H1 (cell line): ENCODE measurements around the gene KIAA1614. TPM values are rescaled to one million over a fixed set of nuclear protein-coding genes. Genes with fewer than 3 reads are reported as not detected.

Source experiments
- CTCF ChIA-PET: fragments of 300-600 bp; sonication (Branson Sonifier 250); formaldehyde crosslinking; loops from one replicate; lab custom pipeline; 2021; ENCODE audit not compliant: partially characterized antibody; lab: Charles Lee
- POLR2A ChIA-PET: fragments of 300-600 bp; sonication (Branson Sonifier 250); formaldehyde crosslinking; loops from one replicate; lab custom pipeline; 2021; ENCODE audit warnings: inconsistent platforms; ENCODE audit not compliant: partially characterized antibody; lab: Charles Lee
- DNase-seq, 2 experiments: peaks; one replicate each; pipeline versions ENCODE4 v3.0.0 to v3.0.0-alpha.2; 2010 to 2022; ENCODE audit warnings: low spot score in 2 of 2, low read depth in 1 of 2, mixed read lengths in 1 of 2
- FAIRE-seq: peaks from 2 replicates; lab custom pipeline; 2011; peaks lifted over from hg19 to GRCh38; lab: Jason Lieb, UNC
- H2AFZ ChIP-seq: 2 replicates; pipeline ENCODE4 v1.8.1; 2012; ENCODE audit warnings: low read length, inconsistent platforms
- H2AK5ac ChIP-seq: 2 replicates; pipeline ENCODE4 v1.6.1; 2013; ENCODE audit warnings: low read depth, low read length
- H2BK120ac ChIP-seq: replicated peaks from 2 replicates; pipeline ENCODE3; 2013; ENCODE audit warnings: low read depth, low read length, inconsistent platforms
- H2BK12ac ChIP-seq: 2 replicates; pipeline ENCODE4 v1.6.1; 2013; ENCODE audit warnings: low read depth, low read length
- H2BK15ac ChIP-seq: 2 replicates; pipeline ENCODE4 v1.6.1; 2013; ENCODE audit warnings: low read length
- H2BK20ac ChIP-seq: 2 replicates; pipeline ENCODE4 v1.6.1; 2013; ENCODE audit warnings: low read length
- H2BK5ac ChIP-seq: 2 replicates; pipeline ENCODE4 v1.6.1; 2013; ENCODE audit warnings: low read depth, low read length
- H3K14ac ChIP-seq: 2 replicates; pipeline ENCODE4 v1.6.1; 2013; ENCODE audit warnings: inconsistent platforms; ENCODE audit not compliant: insufficient read length
- H3K18ac ChIP-seq: 2 replicates; pipeline ENCODE4 v1.6.1; 2013; ENCODE audit warnings: low read length; ENCODE audit errors: extremely low read depth
- H3K23ac ChIP-seq: 2 replicates; pipeline ENCODE4 v1.6.1; 2013; ENCODE audit warnings: inconsistent platforms; ENCODE audit not compliant: insufficient read length
- H3K23me2 ChIP-seq: 2 replicates; pipeline ENCODE4 v1.6.1; 2013; ENCODE audit warnings: low read depth, low read length
- H3K27ac ChIP-seq: 2 replicates; pipeline ENCODE4 v1.6.1; 2011; ENCODE audit warnings: low read depth, low read length, inconsistent platforms
- H3K27me3 ChIP-seq, 4 experiments: replicated peaks in 1 of 4; 1 replicate in 1 of 4; 2 replicates in 3 of 4; pipeline versions ENCODE4 v1.6.1 to v1.8.1; 2011 to 2013; ENCODE audit warnings: low read length in 3 of 4, mild to moderate bottlenecking in 3 of 4, inconsistent platforms in 2 of 4, mixed read lengths in 2 of 4, moderate library complexity in 1 of 4; ENCODE audit not compliant: control insufficient read depth in 3 of 4, insufficient read depth in 3 of 4; ENCODE audit errors: extremely low read depth in 1 of 4
- H3K36me3 ChIP-seq, 4 experiments: 2 replicates each; pipeline versions ENCODE4 v1.6.1 to v1.8.1; 2011 to 2013; ENCODE audit warnings: mild to moderate bottlenecking in 4 of 4, low read length in 3 of 4, moderate library complexity in 2 of 4, control low read depth in 1 of 4, inconsistent platforms in 1 of 4; ENCODE audit not compliant: insufficient read depth in 4 of 4, control insufficient read depth in 2 of 4
- H3K4ac ChIP-seq: replicated peaks from 2 replicates; pipeline ENCODE3; 2013; ENCODE audit warnings: low read length, low read depth, mixed read lengths, inconsistent platforms; ENCODE audit not compliant: insufficient read length
- H3K4me1 ChIP-seq, 4 experiments: replicated peaks in 1 of 4; 1 replicate in 1 of 4; 2 replicates in 3 of 4; pipeline versions ENCODE4 v1.6.1 to v1.8.1; 2011 to 2013; ENCODE audit warnings: low read length in 3 of 4, inconsistent platforms in 2 of 4, mixed read lengths in 1 of 4; ENCODE audit not compliant: insufficient read depth in 4 of 4, control insufficient read depth in 3 of 4
- H3K4me2 ChIP-seq, 2 experiments: 2 replicates each; pipeline versions ENCODE4 v1.6.1 to v1.8.1; 2011 to 2013; ENCODE audit warnings: low read depth in 2 of 2, low read length in 2 of 2, control low read depth in 1 of 2, inconsistent platforms in 1 of 2, mild to moderate bottlenecking in 1 of 2; ENCODE audit not compliant: insufficient read depth in 1 of 2
- H3K4me3 ChIP-seq, 4 experiments: fragments of 200-600, 300-600 bp in 1 of 4; sonication (generic), shearing (Covaris generic), sonication (Bioruptor Twin) in 1 of 4; 2 replicates each; pipeline versions ENCODE4 v1.5.1 to v1.8.1; 2011 to 2016; ENCODE audit warnings: low read length in 4 of 4, low read depth in 3 of 4, control low read depth in 2 of 4, inconsistent platforms in 2 of 4, mild to moderate bottlenecking in 2 of 4, mixed read lengths in 1 of 4, moderate library complexity in 1 of 4; ENCODE audit not compliant: insufficient read depth in 2 of 4; ENCODE audit errors: extremely low read depth in 1 of 4
- H3K56ac ChIP-seq: replicated peaks from 2 replicates; pipeline ENCODE3; 2013; ENCODE audit warnings: low read depth, mild to moderate bottlenecking, mixed read lengths, low read length, inconsistent platforms; ENCODE audit not compliant: insufficient read length
- H3K79me1 ChIP-seq: 2 replicates; pipeline ENCODE4 v1.6.1; 2013; ENCODE audit warnings: low read depth, low read length, control low read depth
- H3K79me2 ChIP-seq, 2 experiments: 2 replicates each; pipeline versions ENCODE4 v1.6.1 to v1.8.1; 2012 to 2013; ENCODE audit warnings: low read length in 2 of 2, mild to moderate bottlenecking in 2 of 2, inconsistent platforms in 1 of 2; ENCODE audit not compliant: insufficient read depth in 2 of 2, control insufficient read depth in 1 of 2
- H3K9ac ChIP-seq, 4 experiments: replicated peaks in 1 of 4; 1 replicate in 1 of 4; 2 replicates in 3 of 4; pipeline versions ENCODE4 v1.6.1 to v1.8.1; 2011 to 2013; ENCODE audit warnings: low read depth in 3 of 4, low read length in 3 of 4, control low read depth in 2 of 4, mild to moderate bottlenecking in 2 of 4, moderate library complexity in 2 of 4, inconsistent platforms in 1 of 4; ENCODE audit errors: extremely low read depth in 1 of 4
- H3K9me3 ChIP-seq, 2 experiments: 2 replicates each; pipeline versions ENCODE4 v1.6.1 to v1.8.1; 2012 to 2013; ENCODE audit warnings: mild to moderate bottlenecking in 2 of 2, moderate library complexity in 2 of 2, control low read depth in 1 of 2, inconsistent platforms in 1 of 2, low read depth in 1 of 2, low read length in 1 of 2, mixed read lengths in 1 of 2; ENCODE audit not compliant: insufficient read depth in 2 of 2
- H4K20me1 ChIP-seq, 2 experiments: replicated peaks in 1 of 2; 2 replicates each; pipeline versions ENCODE3 to v1.8.1; 2011 to 2013; ENCODE audit warnings: inconsistent platforms in 2 of 2, low read length in 2 of 2, mild to moderate bottlenecking in 1 of 2; ENCODE audit not compliant: insufficient read depth in 2 of 2, control insufficient read depth in 1 of 2
- H4K5ac ChIP-seq: 2 replicates; pipeline ENCODE4 v1.6.1; 2013; ENCODE audit warnings: low read length, low read depth, mixed read lengths, inconsistent platforms; ENCODE audit not compliant: insufficient read length
- H4K8ac ChIP-seq: 2 replicates; pipeline ENCODE4 v1.8.0; 2013; ENCODE audit warnings: mild to moderate bottlenecking, moderate library complexity, low read length, inconsistent platforms; ENCODE audit not compliant: insufficient read depth; ENCODE audit errors: extremely low read depth
- H4K91ac ChIP-seq: replicated peaks from 2 replicates; pipeline ENCODE3; 2013; ENCODE audit warnings: low read length, mixed read lengths, inconsistent platforms; ENCODE audit not compliant: insufficient read length
- BRCA1 ChIP-seq: IDR thresholded peaks from 2 replicates; pipeline ENCODE4 v1.6.1; 2012; ENCODE audit warnings: low read depth, low read length, improper control_type of control experiment
- WGBS, 2 experiments: shearing (Covaris generic) in 1 of 2; methylation state at CpG; one replicate each; pipeline versions ENCODE4 v1.1.6 to v1.1.7; 2013 to 2015; ENCODE audit warnings: low lambda C conversion rate in 2 of 2, mixed read lengths in 2 of 2, inconsistent platforms in 1 of 2, low coverage in 1 of 2, missing lambda C conversion rate in 1 of 2; ENCODE audit not compliant: insufficient replicate concordance in 2 of 2, insufficient coverage in 1 of 2, insufficient read length in 1 of 2; ENCODE audit errors: extremely low coverage in 1 of 2, missing lambda C conversion rate in 1 of 2; 5-methylcytosine and 5-hydroxymethylcytosine counted together
- polyA plus RNA-seq, 7 experiments: library from polyadenylated mRNA; depleted of rRNA in 3 of 7; stranded (reverse) in 5 of 7; unstranded in 2 of 7; fragments of >200 nt in 5 of 7; fragments of 200-250 nt in 2 of 7; gene quantifications; 1 replicate in 5 of 7; 2 replicates in 1 of 7; 4 replicates in 1 of 7; pipeline versions ENCODE4 v1.2.1 to v1.2.3, GENCODE V29; 2011 to 2013; ENCODE audit warnings: missing spikeins in 2 of 7, mixed read lengths in 2 of 7
- total RNA-seq: library from RNA; stranded (reverse); fragmentation: NEBNext Ultra II Directional; extraction: Animal tissue kit (Norgen Biotek cat#: 25700); gene quantifications from 2 replicates; pipeline ENCODE4 v1.2.1, GENCODE V29; 2021

KIAA1614 gene
- total and polyA plus RNA-seq, 2 of the 8 experiments (the other 6 are each of a cell fraction or from before 2014, with no cell fraction given), result 1.3 to 3.1 TPM

DNA sequence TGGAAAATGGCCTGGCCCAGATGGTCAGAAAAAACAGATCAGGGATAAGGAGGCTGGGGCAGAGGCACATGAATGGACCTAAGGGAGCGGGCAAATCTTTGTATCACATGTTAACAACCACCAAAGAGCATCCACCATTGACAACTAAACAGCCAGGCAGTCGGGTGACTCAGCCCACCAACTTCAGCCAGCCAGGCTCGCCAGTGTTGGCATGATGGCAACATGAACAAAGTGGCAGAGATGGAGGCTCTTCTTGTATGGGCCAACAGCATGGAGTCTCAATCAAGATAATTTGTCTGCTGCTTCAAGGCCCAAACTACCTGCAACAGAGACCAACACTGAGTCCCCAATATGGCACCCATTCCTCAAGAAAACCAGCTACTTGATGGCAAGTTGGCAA is 16.5 kb upstream of the KIAA1614 start:
- H3K4me1 ChIP-seq, result peaks cover 0 to 15% (median 6%) of the 10 kb centered on the region in 4 experiments; a peak in 4 of 7 replicates
- no peak overlapping the region for H3K4me3 ChIP-seq
- H4K8ac ChIP-seq, result no peak overlapping the region
- H3K23ac ChIP-seq, result no peak overlapping the region
- no peak overlapping the region for H2BK20ac ChIP-seq
- no peak overlapping the region for H3K4me2 ChIP-seq
- no peak overlapping the region for H2BK15ac ChIP-seq
- no peak overlapping the region for H3K9ac ChIP-seq
- no peaks in the 10 kb centered on the region for H3K36me3 ChIP-seq
- no peaks in the 10 kb centered on the region for H3K79me2 ChIP-seq
- H3K23me2 ChIP-seq, result no peaks in the 10 kb centered on the region
- DNase-seq, result peak in 1 of 2 experiments; percentile 33
- H2AFZ ChIP-seq, result no peak overlapping the region
- no peak overlapping the region for H3K27ac ChIP-seq
- H3K56ac ChIP-seq, result no peak overlapping the region
- WGBS, 2 experiments, result 86% methylated on average over 3 of the region's 3 CpGs; no CpG with 5 or more reads in 1 of the 2 experiments
- no peaks in the 10 kb centered on the region for H4K20me1 ChIP-seq
- no peak overlapping the region for H2BK12ac ChIP-seq
- H3K79me1 ChIP-seq, result no peaks in the 10 kb centered on the region
- no peak for TF ChIP-seq BRCA1
- TF ChIP-seq, all 59 proteins: peak for 0
- Histone ChIP-seq H2BK5ac (no peak overlapping the region), H4K91ac (no peak overlapping the region), H2BK120ac (no peak overlapping the region), H3K4ac (no peak overlapping the region), H3K27me3 (peaks cover 0 to 3% (median 0%) of the 10 kb centered on the region in 4 experiments; a peak in 2 of 7 replicates), H3K14ac (no peak overlapping the region), H4K5ac (no peak overlapping the region), H2AK5ac (no peak overlapping the region), H3K9me3 (no peaks in the 10 kb centered on the region), H3K18ac (no peak overlapping the region)
- FAIRE-seq, result no peak
- ChIA-PET POLR2A (no interaction called here), CTCF (interaction anchor here (0.8 to 1.5 kb wide), 5 partner anchors 16 to 363 kb away, joined by 3 to 7 read pairs (median 3); partner anchors contain the start of gene KIAA1614)
